Body of pancreas (tissue), 4 donors: ENCODE measurements around the gene LAMA2. TPM values are rescaled to one million over a fixed set of nuclear protein-coding genes. Genes with fewer than 3 reads are reported as not detected.
A peak's percentile ranks its signal among the peaks of the same experiment; 100 is the strongest.

Experiments
- ATAC-seq: fragments of 150-250 bp; one replicate; pipeline ENCODE4 v1.9.1; 2016
- DNase-seq, 4 donors: peaks; one replicate each; pipeline ENCODE4 v3.0.0-alpha.2; 2019
- H3K27ac ChIP-seq, 4 donors: fragments of 200-600 bp; sonication (generic); 1 replicate in 3 of 4; 2 replicates in 1 of 4; pipeline versions ENCODE4 v1.5.1 to v1.6.1; 2016 to 2019; ENCODE audit warnings: mild to moderate bottlenecking in 1 of 4, mixed read lengths in 1 of 4, moderate library complexity in 1 of 4
- H3K27me3 ChIP-seq, 2 donors: fragments of 200-600 bp; sonication (generic); one replicate each; pipeline ENCODE4 v1.6.0; 2016; ENCODE audit warnings: mild to moderate bottlenecking in 1 of 2
- H3K36me3 ChIP-seq, 2 donors: fragments of 200-600 bp; sonication (generic); replicated peaks in 1 of 2; 2 replicates each; pipeline ENCODE4 v1.5.1; 2016; ENCODE audit warnings: low read depth in 2 of 2; ENCODE audit not compliant: insufficient read depth in 1 of 2
- H3K4me1 ChIP-seq: fragments of 200-600 bp; sonication (generic); one replicate; pipeline ENCODE4 v1.6.0; 2016
- H3K4me3 ChIP-seq, 2 donors: fragments of 200-600 bp; sonication (generic); 1 replicate in 1 of 2; 2 replicates in 1 of 2; pipeline ENCODE4 v1.5.1; 2016 to 2019
- H3K9me3 ChIP-seq, 3 donors: fragments of 200-600 bp; sonication (generic); 1 replicate in 2 of 3; 2 replicates in 1 of 3; pipeline ENCODE4 v1.5.1; 2016
- CTCF ChIP-seq, 7 experiments: fragments of 450-650 bp in 4 of 7; fragments of 200-600 bp in 3 of 7; sonication (generic) in 3 of 7; IDR thresholded peaks; one replicate each; pipeline ENCODE4 v1.5.1; 2016 to 2019; ENCODE audit warnings: antibody characterized with exemption in 7 of 7
- POLR2A ChIP-seq, 3 donors: fragments of 450-650 bp; IDR thresholded peaks; one replicate each; pipeline ENCODE4 v1.6.1; 2016; ENCODE audit warnings: antibody characterized with exemption in 3 of 3, mild to moderate bottlenecking in 2 of 3
- WGBS, 2 donors: methylation state at CpG; one replicate each; pipeline ENCODE4 v1.1.5; 2017; 5-methylcytosine and 5-hydroxymethylcytosine counted together
- intact Hi-C: fragments of 100-400 bp; cut with DNase I; formaldehyde crosslinking; loops from one replicate; pipeline ENCODE4 v1.15.1; 2023
- total RNA-seq, 2 donors: library from RNA; depleted of rRNA; stranded (reverse); fragments of >200 nt; gene quantifications; one replicate each; pipeline ENCODE4 v1.1.0, GENCODE V29; 2016

The LAMA2 gene
- total RNA-seq, 2 donors from 2014 or later, result 43.3 to 54.7 TPM

GRCh38 chr6:129498950-129499842 lies 616.3 kb downstream of the LAMA2 start:
- Histone ChIP-seq H3K27me3 (no peaks in the 10 kb centered on the region), H3K4me1 (peaks cover 10% of the 10 kb centered on the region), H3K4me3 (no peak overlapping the region), H3K27ac (no peak overlapping the region), H3K9me3 (no peaks in the 10 kb centered on the region), H3K36me3 (no peaks in the 10 kb centered on the region)
- intact Hi-C loops, result no loop called here
- no peak for TF ChIP-seq POLR2A (IDR thresholded peaks at IDR 0.05)
- TF ChIP-seq CTCF (IDR thresholded peaks at IDR 0.05), result peak; percentile 29 to 75 (median 66)
- ATAC-seq, result peak; percentile 76
- WGBS, 2 donors, result 2 to 3% methylated on average over 8 of the region's 8 CpGs
- no peak for DNase-seq

- Histone ChIP-seq H3K4me3 (no peak overlapping the region), H3K36me3 (no peaks in the 10 kb centered on the region), H3K9me3 (no peaks in the 10 kb centered on the region), H3K4me1 (peaks cover 10% of the 10 kb centered on the region), H3K27me3 (no peaks in the 10 kb centered on the region), H3K27ac (no peak overlapping the region)
- DNase-seq (no peak), ATAC-seq (no peak)
- 86 to 87% methylated on average over 4 of the region's 4 CpGs for WGBS, 2 donors
- intact Hi-C loops, result no loop called here
- no peak for TF ChIP-seq POLR2A (IDR thresholded peaks at IDR 0.05)
- no peak for TF ChIP-seq CTCF (IDR thresholded peaks at IDR 0.05)
Observed at GRCh38 chr6:129499843-129500219, 616.9 kb downstream of the LAMA2 start.

- intact Hi-C loops, result no loop called here
- 64 to 67% methylated on average over 13 of the region's 13 CpGs for WGBS, 2 donors
- peaks cover 10% of the 10 kb centered on the region for H3K4me1 ChIP-seq
- DNase-seq, result peak in 3 of 4 donors; percentile 19 to 67 (median 49)
- no peak overlapping the region for H3K4me3 ChIP-seq
- H3K27ac ChIP-seq, result no peak overlapping the region
- H3K27me3 ChIP-seq, result no peaks in the 10 kb centered on the region
- no peaks in the 10 kb centered on the region for H3K9me3 ChIP-seq
- ATAC-seq, result peak; percentile 54
- TF ChIP-seq CTCF (IDR thresholded peaks at IDR 0.05) (peak in 2 of 7 experiments; percentile 6 to 9), POLR2A (IDR thresholded peaks at IDR 0.05) (no peak)
- H3K36me3 ChIP-seq, result no peaks in the 10 kb centered on the region
Observed at GRCh38 chr6:129500958-129501739, 618.2 kb downstream of the LAMA2 start.

GRCh38 chr6:129501740-129502660 lies 619.1 kb downstream of the LAMA2 start:
- ATAC-seq (no peak), DNase-seq (no peak)
- H3K4me1 ChIP-seq, result peaks cover 10% of the 10 kb centered on the region
- H3K36me3 ChIP-seq, result no peaks in the 10 kb centered on the region
- intact Hi-C loops, result no loop called here
- H3K27ac ChIP-seq, result no peak overlapping the region
- no peaks in the 10 kb centered on the region for H3K9me3 ChIP-seq
- 63 to 71% methylated on average over 6 of the region's 6 CpGs for WGBS, 2 donors
- no peak overlapping the region for H3K4me3 ChIP-seq
- TF ChIP-seq POLR2A (IDR thresholded peaks at IDR 0.05) (no peak), CTCF (IDR thresholded peaks at IDR 0.05) (no peak)
- H3K27me3 ChIP-seq, result no peaks in the 10 kb centered on the region
